NCI-H748 (cell line): ENCODE results near the gene RASA1.
A peak's percentile ranks its signal among the peaks of the same experiment; 100 is the strongest.
"Not testable (repeated sequence)": the region's sequence is repeated elsewhere in the genome, so short reads cannot be mapped to it uniquely, and the experiment has no call there.

Source experiments
- DNase-seq: peaks from one replicate; lab custom pipeline; 2025; ENCODE audit not compliant: unreplicated experiment; lab: John Stamatoyannopoulos, UW

RASA1 gene

GRCh38 chr5:87267574-87268125, at the start of gene RASA1:
TSS of gene RASA1 (plus strand) at chr5:87267883. CDS start at chr5:87268452, 569 bp downstream.
- DNase-seq: peak; percentile 98

- no peak for DNase-seq
These were observed 37.9 kb upstream of the RASA1 start for GRCh38 chr5:87229780-87230179.

- no peak for DNase-seq
These were observed 36.5 kb upstream of the RASA1 start for GRCh38 chr5:87231037-87231808.

- no peak for DNase-seq
These were observed 34.5 kb upstream of the RASA1 start for GRCh38 chr5:87233143-87233542.

GRCh38 chr5:87241555-87241954, 26.1 kb upstream of the RASA1 start:
- no peak for DNase-seq

- no peak for DNase-seq
These were observed 25.4 kb upstream of the RASA1 start for GRCh38 chr5:87242242-87242641.

- DNase-seq: no peak
These were observed 24.4 kb upstream of the RASA1 start for GRCh38 chr5:87243161-87243844.

- DNase-seq: no peak
These were observed 22.2 kb upstream of the RASA1 start for GRCh38 chr5:87245451-87245850.

- no peak for DNase-seq
These were observed 21.6 kb upstream of the RASA1 start for GRCh38 chr5:87246061-87246460.

- no peak for DNase-seq
These were observed 15.4 kb upstream of the RASA1 start for GRCh38 chr5:87252283-87252605.

GRCh38 chr5:87254035-87254434, 13.6 kb upstream of the RASA1 start:
- DNase-seq: no peak

GRCh38 chr5:87258507-87258906, 9.2 kb upstream of the RASA1 start:
- no peak for DNase-seq

- DNase-seq: no peak
These were observed 7.0 kb upstream of the RASA1 start for GRCh38 chr5:87260604-87261192.

GRCh38 chr5:87263498-87263897, 4.2 kb upstream of the RASA1 start:
- DNase-seq: no peak

- DNase-seq: peak; percentile 16
These were observed 639 bp upstream of the RASA1 start for GRCh38 chr5:87266914-87267573.

- peak; percentile 89 for DNase-seq
These were observed 665 bp downstream of the RASA1 start for GRCh38 chr5:87268126-87268969.

- DNase-seq: no peak
These were observed 1.3 kb downstream of the RASA1 start for GRCh38 chr5:87268970-87269377.

GRCh38 chr5:87270888-87271287, 3.2 kb downstream of the RASA1 start:
- DNase-seq: not testable (repeated sequence)

- no peak for DNase-seq
These were observed 9.0 kb downstream of the RASA1 start for GRCh38 chr5:87276655-87277054.

GRCh38 chr5:87277279-87277835, 9.7 kb downstream of the RASA1 start:
- no peak for DNase-seq
